HG03196 (cell line): ENCODE measurements around the gene DTWD2.
"Not testable (repeated sequence)": the region's sequence is repeated elsewhere in the genome, so short reads cannot be mapped to it uniquely, and the experiment has no call there.

Experiments
- ATAC-seq: cut with Tn5 transposase; IDR thresholded peaks from one replicate; pipeline ENCODE4 v1.9.1; 2021; ENCODE audit not compliant: unreplicated experiment

DTWD2 gene

GRCh38 chr5:118952992-118953651 is 35.2 kb downstream of the DTWD2 start:
- ATAC-seq = no peak

GRCh38 chr5:118952306-118952705 is 36.0 kb downstream of the DTWD2 start:
- ATAC-seq = not testable (repeated sequence)

- not testable (repeated sequence) for ATAC-seq
Measured at GRCh38 chr5:118950354-118950753, 38.0 kb downstream of the DTWD2 start.

GRCh38 chr5:118946138-118946800 is 42.1 kb downstream of the DTWD2 start:
- no peak for ATAC-seq

GRCh38 chr5:118937393-118938061 is 50.8 kb downstream of the DTWD2 start:
- no peak for ATAC-seq

- ATAC-seq = no peak
Measured at GRCh38 chr5:118933703-118934102, 54.6 kb downstream of the DTWD2 start.

- no peak for ATAC-seq
Measured at GRCh38 chr5:118931564-118931963, 56.8 kb downstream of the DTWD2 start.

- ATAC-seq = no peak
Measured at GRCh38 chr5:118924006-118924389, 64.3 kb downstream of the DTWD2 start.

GRCh38 chr5:118923295-118924005 is 64.9 kb downstream of the DTWD2 start:
- ATAC-seq = no peak

- no peak for ATAC-seq
Measured at GRCh38 chr5:118921866-118922265, 66.5 kb downstream of the DTWD2 start.

GRCh38 chr5:118919016-118919415 is 69.3 kb downstream of the DTWD2 start:
- no peak for ATAC-seq

GRCh38 chr5:118918232-118918631 is 70.1 kb downstream of the DTWD2 start:
- no peak for ATAC-seq

GRCh38 chr5:118907536-118907935 is 80.8 kb downstream of the DTWD2 start:
- not testable (repeated sequence) for ATAC-seq

GRCh38 chr5:118906947-118907346 is 81.4 kb downstream of the DTWD2 start:
- no peak for ATAC-seq

GRCh38 chr5:118905196-118905595 is 83.2 kb downstream of the DTWD2 start:
- no peak for ATAC-seq

GRCh38 chr5:118902656-118903438 is 85.5 kb downstream of the DTWD2 start:
- ATAC-seq = no peak

- no peak for ATAC-seq
Measured at GRCh38 chr5:118894709-118895108, 93.6 kb downstream of the DTWD2 start.

- no peak for ATAC-seq
Measured at GRCh38 chr5:118891252-118891651, 97.1 kb downstream of the DTWD2 start.

GRCh38 chr5:118889165-118889564 is 99.2 kb downstream of the DTWD2 start:
- ATAC-seq = no peak

GRCh38 chr5:118888556-118888955 is 99.8 kb downstream of the DTWD2 start:
- ATAC-seq = no peak

- no peak for ATAC-seq
Measured at GRCh38 chr5:118883362-118883761, 105.0 kb downstream of the DTWD2 start.
